ENCODE measurements around the gene WIPF1.

WIPF1 gene

GRCh38 chr2:174593574-174594203 is 3.9 kb downstream of the WIPF1 start:
- TF ChIP-seq CTCF (IDR thresholded peaks at IDR 0.05; ENCODE audit: insufficient read depth, low read depth, low read length, missing control alignments): no peak
- no peak overlapping the region for H3K4me3 ChIP-seq (ENCODE audit: low read length)
- DNase-seq (ENCODE audit: low read depth): no peak

- TF ChIP-seq CTCF (IDR thresholded peaks at IDR 0.05; ENCODE audit: insufficient read depth, low read depth, low read length, missing control alignments): no peak
- no peak overlapping the region for H3K4me3 ChIP-seq (ENCODE audit: low read length)
- no peak for DNase-seq (ENCODE audit: low read depth)
These were observed 4.6 kb downstream of the WIPF1 start for GRCh38 chr2:174593041-174593440.

- DNase-seq (ENCODE audit: low read depth): no peak
- TF ChIP-seq CTCF (IDR thresholded peaks at IDR 0.05; ENCODE audit: insufficient read depth, low read depth, low read length, missing control alignments): no peak
- H3K4me3 ChIP-seq (ENCODE audit: low read length): no peak overlapping the region
These were observed 5.9 kb downstream of the WIPF1 start for GRCh38 chr2:174591740-174592139.

GRCh38 chr2:174590928-174591648 is 6.5 kb downstream of the WIPF1 start:
- TF ChIP-seq CTCF (IDR thresholded peaks at IDR 0.05; ENCODE audit: insufficient read depth, low read depth, low read length, missing control alignments): no peak
- no peak for DNase-seq (ENCODE audit: low read depth)

GRCh38 chr2:174590346-174590745 is 7.3 kb downstream of the WIPF1 start:
- DNase-seq (ENCODE audit: low read depth): no peak
- H3K4me3 ChIP-seq (ENCODE audit: low read length): no peak overlapping the region
- no peak for TF ChIP-seq CTCF (IDR thresholded peaks at IDR 0.05; ENCODE audit: insufficient read depth, low read depth, low read length, missing control alignments)

More at GRCh38 chr2:174590928-174591648, 6.5 kb downstream of the WIPF1 start:
- H3K4me3 ChIP-seq (ENCODE audit: low read length): no peak overlapping the region

- no peak for DNase-seq (ENCODE audit: low read depth)
- no peak for TF ChIP-seq CTCF (IDR thresholded peaks at IDR 0.05; ENCODE audit: insufficient read depth, low read depth, low read length, missing control alignments)
- no peak overlapping the region for H3K4me3 ChIP-seq (ENCODE audit: low read length)
These were observed 8.3 kb downstream of the WIPF1 start for GRCh38 chr2:174589334-174589733.
